Measurements from ENCODE around the gene TFEB. TPM values are rescaled to one million over a fixed set of nuclear protein-coding genes. Genes with fewer than 3 reads are reported as not detected.

The TFEB gene
- total RNA-seq, 1 donor from 2014 or later: 3.1 TPM

DNA sequence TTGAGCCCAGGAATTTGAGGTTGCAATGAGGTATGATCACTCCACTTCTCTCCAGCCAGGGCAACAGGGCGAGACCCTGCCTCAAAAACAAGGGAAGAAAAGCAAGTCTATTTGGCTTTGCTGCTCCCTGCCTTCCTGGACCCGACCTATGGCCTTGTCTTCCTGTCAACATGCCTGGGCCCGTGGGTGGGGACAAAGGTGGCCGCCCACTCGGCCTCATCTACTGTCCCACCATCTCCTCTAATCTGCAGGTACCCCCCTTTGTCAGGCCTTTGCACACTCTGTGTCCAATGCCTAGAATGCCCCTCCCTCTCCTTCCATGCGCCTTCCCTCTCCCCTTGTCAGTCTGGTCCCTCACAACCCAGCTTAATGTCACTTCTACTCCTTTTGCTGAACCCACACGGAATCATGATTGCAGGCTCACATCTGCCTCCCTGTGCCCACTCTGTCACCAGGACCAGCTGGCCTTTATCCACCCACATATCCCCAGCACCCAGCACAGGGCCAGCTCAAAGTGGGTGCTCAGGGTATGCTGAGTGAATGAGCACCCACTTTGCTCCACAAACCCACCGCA, 56.8 kb downstream of the TFEB start:
- no peak overlapping the region for H3K4me3 Mint-ChIP-seq (ENCODE audit: unreplicated experiment)
- no peak for DNase-seq
- H3K36me3 Mint-ChIP-seq (ENCODE audit: unreplicated experiment): no peaks in the 10 kb centered on the region
- no peak overlapping the region for H3K27ac Mint-ChIP-seq (ENCODE audit: unreplicated experiment)
- H3K27me3 Mint-ChIP-seq (ENCODE audit: unreplicated experiment): peaks cover 8% of the 10 kb centered on the region
- TF ChIP-seq, protein P1, sequence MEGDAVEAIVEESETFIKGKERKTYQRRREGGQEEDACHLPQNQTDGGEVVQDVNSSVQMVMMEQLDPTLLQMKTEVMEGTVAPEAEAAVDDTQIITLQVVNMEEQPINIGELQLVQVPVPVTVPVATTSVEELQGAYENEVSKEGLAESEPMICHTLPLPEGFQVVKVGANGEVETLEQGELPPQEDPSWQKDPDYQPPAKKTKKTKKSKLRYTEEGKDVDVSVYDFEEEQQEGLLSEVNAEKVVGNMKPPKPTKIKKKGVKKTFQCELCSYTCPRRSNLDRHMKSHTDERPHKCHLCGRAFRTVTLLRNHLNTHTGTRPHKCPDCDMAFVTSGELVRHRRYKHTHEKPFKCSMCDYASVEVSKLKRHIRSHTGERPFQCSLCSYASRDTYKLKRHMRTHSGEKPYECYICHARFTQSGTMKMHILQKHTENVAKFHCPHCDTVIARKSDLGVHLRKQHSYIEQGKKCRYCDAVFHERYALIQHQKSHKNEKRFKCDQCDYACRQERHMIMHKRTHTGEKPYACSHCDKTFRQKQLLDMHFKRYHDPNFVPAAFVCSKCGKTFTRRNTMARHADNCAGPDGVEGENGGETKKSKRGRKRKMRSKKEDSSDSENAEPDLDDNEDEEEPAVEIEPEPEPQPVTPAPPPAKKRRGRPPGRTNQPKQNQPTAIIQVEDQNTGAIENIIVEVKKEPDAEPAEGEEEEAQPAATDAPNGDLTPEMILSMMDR (IDR thresholded peaks at IDR 0.05; ENCODE audit: partially characterized antibody, unreplicated experiment): no peak
- peaks cover 40% of the 10 kb centered on the region for H3K4me1 Mint-ChIP-seq (ENCODE audit: low read depth, unreplicated experiment)
- peaks cover 8% of the 10 kb centered on the region for H3K9me3 Mint-ChIP-seq (ENCODE audit: unreplicated experiment)

GRCh38 chr6:41677124-41677921, 58.1 kb downstream of the TFEB start:
- Mint-ChIP-seq H3K9me3 (ENCODE audit: unreplicated experiment) (peaks cover 8% of the 10 kb centered on the region), H3K27ac (ENCODE audit: unreplicated experiment) (no peak overlapping the region), H3K4me1 (ENCODE audit: low read depth, unreplicated experiment) (peaks cover 44% of the 10 kb centered on the region), H3K36me3 (ENCODE audit: unreplicated experiment) (no peaks in the 10 kb centered on the region), H3K4me3 (ENCODE audit: unreplicated experiment) (no peak overlapping the region), H3K27me3 (ENCODE audit: unreplicated experiment) (peaks cover 8% of the 10 kb centered on the region)
- no peak for DNase-seq
- TF ChIP-seq, protein P1 (IDR thresholded peaks at IDR 0.05; ENCODE audit: partially characterized antibody, unreplicated experiment): no peak

GRCh38 chr6:41676431-41676830, 59.0 kb downstream of the TFEB start:
- TF ChIP-seq, protein P1 (IDR thresholded peaks at IDR 0.05; ENCODE audit: partially characterized antibody, unreplicated experiment): no peak
- Mint-ChIP-seq H3K4me3 (ENCODE audit: unreplicated experiment) (peak overlapping the region; percentile 34), H3K27ac (ENCODE audit: unreplicated experiment) (no peak overlapping the region), H3K27me3 (ENCODE audit: unreplicated experiment) (peaks cover 8% of the 10 kb centered on the region), H3K4me1 (ENCODE audit: low read depth, unreplicated experiment) (peaks cover 42% of the 10 kb centered on the region), H3K9me3 (ENCODE audit: unreplicated experiment) (peaks cover 13% of the 10 kb centered on the region), H3K36me3 (ENCODE audit: unreplicated experiment) (no peaks in the 10 kb centered on the region)
- DNase-seq: no peak

GRCh38 chr6:41675992-41676391, 59.4 kb downstream of the TFEB start:
- Mint-ChIP-seq H3K9me3 (ENCODE audit: unreplicated experiment) (peaks cover 13% of the 10 kb centered on the region), H3K36me3 (ENCODE audit: unreplicated experiment) (no peaks in the 10 kb centered on the region), H3K4me1 (ENCODE audit: low read depth, unreplicated experiment) (peaks cover 42% of the 10 kb centered on the region), H3K4me3 (ENCODE audit: unreplicated experiment) (no peak overlapping the region), H3K27ac (ENCODE audit: unreplicated experiment) (peak overlapping the region; percentile 65), H3K27me3 (ENCODE audit: unreplicated experiment) (peaks cover 8% of the 10 kb centered on the region)
- TF ChIP-seq, protein P1 (IDR thresholded peaks at IDR 0.05; ENCODE audit: partially characterized antibody, unreplicated experiment): no peak
- DNase-seq: no peak

- Mint-ChIP-seq H3K36me3 (ENCODE audit: unreplicated experiment) (no peaks in the 10 kb centered on the region), H3K27me3 (ENCODE audit: unreplicated experiment) (peaks cover 6% of the 10 kb centered on the region), H3K4me1 (ENCODE audit: low read depth, unreplicated experiment) (peaks cover 39% of the 10 kb centered on the region), H3K27ac (ENCODE audit: unreplicated experiment) (peak overlapping the region; percentile 65), H3K9me3 (ENCODE audit: unreplicated experiment) (peaks cover 13% of the 10 kb centered on the region), H3K4me3 (ENCODE audit: unreplicated experiment) (peak overlapping the region; percentile 27)
- TF ChIP-seq, protein P1 (IDR thresholded peaks at IDR 0.05; ENCODE audit: partially characterized antibody, unreplicated experiment): peak; percentile 34
- DNase-seq: no peak
These were observed 60.1 kb downstream of the TFEB start for GRCh38 chr6:41675176-41675775.

Data from glutamatergic neuron (in vitro differentiated cells).